HG02642 (cell line): Measurements from ENCODE around the gene SLC4A2.

ENCODE experiments used
- ATAC-seq: cut with Tn5 transposase; IDR thresholded peaks from one replicate; pipeline ENCODE4 v1.9.1; 2021; ENCODE audit warnings: mild to moderate bottlenecking; ENCODE audit not compliant: unreplicated experiment, poor library complexity

SLC4A2 gene

DNA sequence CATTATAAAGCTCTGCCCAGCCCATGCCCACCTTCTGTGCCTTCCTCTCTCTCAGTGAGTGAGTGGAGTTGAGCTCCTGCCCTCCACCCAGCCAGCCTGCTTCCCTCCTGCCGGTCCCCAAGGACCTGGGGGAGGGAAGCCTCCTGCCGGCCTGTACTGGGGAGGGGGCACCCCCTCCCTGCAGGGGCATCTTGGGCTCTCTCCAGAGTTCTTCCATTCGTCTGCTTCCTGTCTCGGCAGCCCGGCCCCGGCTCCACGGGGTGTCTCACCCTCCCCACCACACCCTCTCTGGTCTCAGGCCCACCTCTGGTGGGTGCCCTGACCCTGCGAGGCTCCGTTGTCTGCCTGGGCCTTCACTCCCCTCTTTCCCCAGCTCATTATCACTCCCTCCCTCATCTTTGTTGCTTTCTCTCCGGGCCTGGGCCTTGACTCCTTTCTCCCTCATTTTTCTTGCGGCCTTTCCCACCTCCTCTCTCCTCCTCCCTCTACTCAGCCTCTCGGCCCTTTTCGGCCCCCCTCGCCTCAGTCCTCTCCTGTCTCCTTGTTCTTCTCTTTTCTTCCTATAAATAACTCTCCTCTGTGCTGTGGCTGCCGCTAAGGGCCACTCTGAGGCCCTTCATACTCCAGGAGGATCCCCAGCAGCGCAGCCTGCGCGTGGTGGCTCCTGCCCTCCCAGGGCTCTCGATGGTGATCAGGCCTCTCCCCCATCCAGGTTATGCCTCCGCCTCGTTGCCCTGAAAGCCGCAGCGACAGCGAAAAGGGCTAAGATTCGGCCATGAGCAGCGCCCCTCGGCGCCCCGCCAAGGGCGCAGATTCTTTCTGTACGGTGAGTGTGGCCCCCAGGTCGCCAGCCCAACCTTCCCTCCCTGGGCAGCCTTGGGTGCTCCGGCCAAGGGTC lies 2.1 kb downstream of the SLC4A2 start:
- no peak for ATAC-seq

DNA sequence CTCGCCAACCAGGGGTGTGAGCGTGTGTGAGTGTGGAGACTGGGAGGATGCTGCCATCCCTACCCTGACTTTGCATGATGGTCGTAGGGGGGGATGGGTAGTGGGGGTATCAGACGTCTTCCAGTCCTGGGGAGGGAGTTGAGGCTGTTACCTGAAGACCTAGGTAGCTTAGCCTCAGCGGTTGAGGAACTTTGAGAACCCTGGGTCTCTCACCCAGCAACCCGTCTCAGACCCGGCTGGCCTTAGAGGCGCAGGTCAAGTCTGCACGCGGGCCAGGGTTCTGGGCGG lies 2.7 kb downstream of the SLC4A2 start:
- no peak for ATAC-seq

DNA sequence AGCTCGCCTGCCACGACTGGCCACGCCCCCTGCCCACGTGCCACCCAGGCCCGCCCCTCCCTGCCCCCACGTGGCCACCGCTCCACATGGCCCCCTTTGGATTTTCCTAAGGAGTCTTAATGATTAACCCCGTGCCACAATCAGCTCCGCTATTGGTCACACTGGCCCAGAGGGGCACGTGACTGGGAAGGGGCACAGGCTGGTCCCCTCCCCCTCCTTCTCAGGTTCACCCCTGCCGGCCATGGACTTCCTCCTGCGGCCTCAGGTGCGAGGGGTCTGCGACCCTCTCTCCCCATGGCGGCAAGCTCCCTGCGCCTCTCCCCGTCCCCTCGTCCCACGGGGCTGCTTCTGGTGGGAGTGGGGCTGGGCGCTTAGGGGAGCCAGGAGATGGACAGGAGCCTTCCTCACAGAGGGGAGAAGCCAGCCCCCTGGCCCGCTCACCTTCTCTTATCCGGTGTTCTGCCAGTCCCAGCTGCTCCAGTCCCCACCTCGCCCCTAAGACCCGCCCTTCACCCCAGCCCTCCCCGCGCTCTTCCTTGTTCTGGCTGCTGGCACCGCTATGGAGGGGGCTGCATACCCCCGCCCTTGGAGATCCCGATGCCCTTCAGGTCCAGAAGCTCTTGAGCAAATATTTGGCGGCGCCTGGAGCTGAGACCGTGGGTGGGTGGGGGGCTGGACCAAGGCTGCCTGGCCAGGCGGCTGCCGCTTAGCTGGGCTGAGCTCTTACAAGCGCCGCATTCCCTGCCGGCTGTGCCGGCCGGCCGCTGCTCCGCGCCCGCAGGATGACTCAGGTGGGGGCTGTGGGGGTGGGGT lies 3.2 kb downstream of the SLC4A2 start:
- ATAC-seq, result no peak

DNA sequence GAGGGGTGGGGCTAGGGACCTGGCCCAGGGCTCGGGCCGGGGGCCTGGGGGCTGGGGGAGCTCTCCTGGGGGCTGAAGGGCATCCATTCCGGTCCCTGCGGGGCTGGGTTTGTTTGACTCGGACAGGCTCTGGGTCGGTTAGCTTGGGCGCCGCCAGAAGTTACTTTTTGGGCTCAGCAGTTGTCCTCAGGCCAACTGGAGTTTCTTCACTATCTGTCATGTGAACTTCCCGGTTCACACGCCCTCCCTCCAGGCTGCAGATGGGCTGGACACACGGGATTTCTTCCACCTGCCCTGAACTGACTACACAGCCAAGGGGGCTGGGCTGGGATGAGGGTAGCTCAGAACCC lies 3.8 kb downstream of the SLC4A2 start:
- ATAC-seq, result no peak

DNA sequence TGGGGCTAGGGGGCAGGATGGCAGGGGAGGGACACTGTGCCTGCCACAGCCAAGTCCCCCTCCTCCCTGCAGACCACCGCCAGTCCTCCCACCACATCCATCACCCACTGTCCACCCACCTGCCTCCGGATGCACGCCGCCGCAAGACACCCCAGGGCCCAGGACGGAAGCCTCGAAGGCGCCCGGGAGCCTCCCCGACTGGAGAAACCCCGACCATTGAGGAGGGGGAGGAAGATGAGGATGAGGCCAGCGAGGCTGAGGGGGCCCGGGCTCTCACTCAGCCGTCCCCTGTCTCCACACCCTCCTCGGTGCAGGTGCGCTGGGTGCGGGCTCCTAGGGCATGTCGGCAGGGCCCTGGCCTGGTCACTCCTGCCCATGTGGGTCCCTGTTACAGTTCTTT lies 5.1 kb downstream of the SLC4A2 start:
- no peak for ATAC-seq

- ATAC-seq, result no peak
Measured at GRCh38 chr7:151064993-151065392, 5.6 kb downstream of the SLC4A2 start.

GRCh38 chr7:151065516-151065915 lies 6.1 kb downstream of the SLC4A2 start:
- ATAC-seq, result no peak

DNA sequence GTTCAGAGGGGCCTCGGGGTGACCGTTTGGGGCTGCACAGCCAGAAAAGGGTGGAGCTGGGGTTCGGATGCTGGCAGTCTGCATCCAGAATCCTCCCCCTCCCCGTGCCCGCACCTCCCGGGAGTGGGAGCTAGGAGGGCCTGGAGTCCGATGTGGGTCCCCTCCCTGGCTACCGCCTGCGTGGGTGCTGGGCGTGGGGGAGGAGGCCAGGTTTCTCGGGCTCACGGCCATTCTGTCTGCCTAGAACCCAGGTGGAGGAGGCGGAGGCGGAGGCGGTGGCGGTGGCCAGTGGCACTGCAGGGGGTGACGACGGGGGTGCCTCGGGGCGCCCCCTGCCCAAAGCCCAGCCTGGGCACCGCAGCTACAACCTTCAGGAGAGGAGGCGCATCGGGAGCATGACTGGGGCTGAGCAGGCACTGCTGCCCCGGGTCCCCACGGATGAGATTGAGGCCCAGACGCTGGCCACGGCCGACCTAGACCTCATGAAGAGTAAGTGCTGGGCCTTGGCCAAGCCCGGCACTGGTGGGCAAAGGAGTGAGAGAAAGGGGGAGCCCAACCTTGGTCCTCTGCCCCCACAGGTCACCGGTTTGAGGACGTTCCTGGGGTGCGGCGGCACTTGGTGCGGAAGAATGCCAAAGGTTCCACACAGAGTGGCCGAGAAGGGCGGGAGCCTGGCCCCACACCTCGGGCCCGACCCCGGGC lies 7.0 kb downstream of the SLC4A2 start:
- ATAC-seq, result no peak

GRCh38 chr7:151068069-151068773 lies 8.8 kb downstream of the SLC4A2 start:
- ATAC-seq, result no peak

GRCh38 chr7:151069841-151070573 lies 10.6 kb downstream of the SLC4A2 start:
- ATAC-seq, result no peak

- ATAC-seq, result no peak
Measured at GRCh38 chr7:151070574-151070960, 11.2 kb downstream of the SLC4A2 start.

DNA sequence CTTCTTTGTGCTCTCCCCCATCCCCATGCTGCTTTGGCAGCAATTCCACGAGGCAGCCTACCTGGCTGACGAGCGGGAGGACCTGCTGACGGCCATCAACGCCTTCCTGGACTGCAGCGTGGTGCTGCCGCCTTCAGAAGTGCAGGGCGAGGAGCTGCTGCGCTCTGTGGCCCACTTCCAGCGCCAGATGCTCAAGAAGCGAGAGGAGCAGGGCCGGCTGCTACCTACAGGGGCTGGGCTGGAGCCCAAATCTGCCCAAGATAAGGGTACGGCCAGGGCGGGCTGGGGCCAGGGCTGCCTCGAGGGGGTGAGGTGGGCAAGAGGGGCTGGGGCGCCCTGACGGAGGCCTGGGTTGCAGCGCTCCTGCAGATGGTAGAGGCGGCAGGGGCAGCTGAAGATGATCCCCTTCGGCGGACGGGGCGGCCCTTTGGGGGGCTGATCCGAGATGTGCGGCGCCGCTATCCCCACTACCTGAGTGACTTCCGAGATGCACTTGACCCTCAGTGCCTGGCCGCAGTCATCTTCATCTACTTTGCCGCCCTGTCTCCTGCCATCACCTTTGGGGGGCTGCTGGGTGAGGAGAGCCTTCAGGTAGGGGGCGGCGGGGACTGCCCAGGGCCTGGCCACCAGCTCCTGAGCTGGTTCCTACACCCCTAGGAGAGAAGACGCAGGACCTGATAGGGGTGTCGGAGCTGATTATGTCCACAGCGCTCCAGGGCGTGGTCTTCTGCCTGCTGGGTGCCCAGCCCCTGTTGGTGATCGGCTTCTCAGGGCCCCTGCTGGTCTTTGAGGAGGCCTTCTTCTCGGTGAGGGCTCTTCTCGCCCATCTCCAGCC lies 11.9 kb downstream of the SLC4A2 start:
- ATAC-seq, result no peak

DNA sequence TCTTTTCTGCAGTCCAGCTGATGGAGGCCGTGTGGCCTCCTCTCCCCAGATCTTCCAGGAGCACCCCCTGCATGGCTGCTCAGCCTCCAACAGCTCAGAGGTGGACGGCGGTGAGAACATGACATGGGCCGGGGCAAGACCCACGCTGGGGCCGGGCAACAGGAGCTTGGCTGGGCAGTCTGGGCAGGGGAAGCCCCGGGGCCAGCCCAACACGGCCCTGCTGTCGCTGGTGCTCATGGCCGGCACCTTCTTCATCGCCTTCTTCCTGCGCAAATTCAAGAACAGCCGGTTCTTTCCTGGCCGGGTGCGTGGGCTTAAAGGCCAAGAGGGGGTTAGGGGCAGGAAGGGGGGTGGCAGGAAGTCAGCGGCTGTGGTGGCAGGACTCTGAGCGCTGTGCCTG lies 14.6 kb downstream of the SLC4A2 start:
- ATAC-seq, result no peak

DNA sequence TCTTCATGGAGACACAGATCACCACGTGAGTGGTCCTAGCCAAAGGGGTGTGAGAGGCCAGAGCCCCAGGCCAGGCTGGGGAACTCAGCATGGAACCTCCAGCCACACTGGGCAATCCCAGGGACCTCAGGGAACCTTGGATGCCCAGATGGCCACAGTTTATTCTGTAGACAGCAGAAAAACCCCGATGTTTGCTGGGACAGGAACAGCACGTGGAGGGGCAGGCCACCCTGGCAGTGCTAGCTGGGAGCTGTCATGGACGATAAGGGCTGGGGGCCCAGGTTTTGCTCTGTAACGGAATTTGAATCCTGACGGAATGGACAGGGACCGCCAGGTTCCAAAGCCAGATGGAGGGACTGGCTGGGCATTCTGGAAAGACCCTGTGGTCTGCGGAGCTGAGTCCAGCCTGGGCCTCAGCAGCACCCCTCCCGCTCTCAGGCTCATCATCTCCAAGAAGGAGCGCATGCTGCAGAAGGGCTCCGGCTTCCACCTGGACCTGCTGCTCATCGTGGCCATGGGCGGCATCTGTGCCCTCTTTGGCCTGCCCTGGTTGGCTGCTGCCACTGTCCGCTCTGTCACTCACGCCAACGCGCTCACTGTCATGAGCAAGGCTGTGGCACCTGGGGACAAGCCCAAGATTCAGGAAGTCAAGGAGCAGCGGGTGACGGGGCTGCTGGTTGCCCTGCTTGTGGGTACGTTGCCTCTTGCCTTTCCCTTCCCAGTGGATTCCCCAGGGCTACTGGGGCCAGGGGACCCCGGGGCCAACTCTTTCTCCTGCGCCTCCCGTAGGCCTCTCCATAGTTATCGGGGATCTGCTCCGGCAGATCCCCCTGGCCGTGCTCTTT lies 15.7 kb downstream of the SLC4A2 start:
- ATAC-seq, result no peak

DNA sequence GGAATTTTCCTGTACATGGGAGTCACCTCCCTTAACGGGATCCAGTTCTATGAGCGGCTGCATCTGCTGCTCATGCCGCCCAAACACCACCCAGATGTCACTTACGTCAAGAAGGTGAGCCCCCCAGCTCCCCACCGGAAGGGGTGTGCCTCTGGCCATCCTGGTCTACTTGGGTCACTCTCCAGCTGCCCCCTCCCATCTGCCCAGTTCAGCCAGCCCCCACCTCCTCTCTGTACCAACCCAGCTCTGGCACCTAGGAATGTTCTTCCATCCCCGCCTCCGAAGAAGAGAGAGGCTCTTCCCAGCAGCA lies 16.2 kb downstream of the SLC4A2 start:
- no peak for ATAC-seq

DNA sequence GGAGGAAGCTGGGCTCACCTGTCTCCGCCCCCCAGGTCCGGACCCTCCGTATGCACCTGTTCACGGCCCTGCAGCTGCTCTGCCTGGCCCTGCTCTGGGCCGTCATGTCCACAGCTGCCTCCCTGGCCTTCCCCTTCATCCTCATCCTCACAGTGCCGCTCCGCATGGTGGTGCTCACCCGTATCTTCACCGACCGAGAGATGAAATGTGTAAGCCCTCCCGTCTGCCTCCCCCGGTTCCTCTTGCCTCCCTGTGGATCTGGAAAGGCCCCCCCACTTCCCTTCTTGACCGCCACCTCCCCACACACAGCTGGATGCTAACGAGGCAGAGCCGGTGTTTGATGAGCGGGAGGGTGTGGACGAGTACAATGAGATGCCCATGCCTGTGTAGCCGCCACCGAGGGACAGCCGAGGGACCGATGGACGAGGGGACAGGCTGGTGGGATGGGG lies 16.6 kb downstream of the SLC4A2 start:
- no peak for ATAC-seq

DNA sequence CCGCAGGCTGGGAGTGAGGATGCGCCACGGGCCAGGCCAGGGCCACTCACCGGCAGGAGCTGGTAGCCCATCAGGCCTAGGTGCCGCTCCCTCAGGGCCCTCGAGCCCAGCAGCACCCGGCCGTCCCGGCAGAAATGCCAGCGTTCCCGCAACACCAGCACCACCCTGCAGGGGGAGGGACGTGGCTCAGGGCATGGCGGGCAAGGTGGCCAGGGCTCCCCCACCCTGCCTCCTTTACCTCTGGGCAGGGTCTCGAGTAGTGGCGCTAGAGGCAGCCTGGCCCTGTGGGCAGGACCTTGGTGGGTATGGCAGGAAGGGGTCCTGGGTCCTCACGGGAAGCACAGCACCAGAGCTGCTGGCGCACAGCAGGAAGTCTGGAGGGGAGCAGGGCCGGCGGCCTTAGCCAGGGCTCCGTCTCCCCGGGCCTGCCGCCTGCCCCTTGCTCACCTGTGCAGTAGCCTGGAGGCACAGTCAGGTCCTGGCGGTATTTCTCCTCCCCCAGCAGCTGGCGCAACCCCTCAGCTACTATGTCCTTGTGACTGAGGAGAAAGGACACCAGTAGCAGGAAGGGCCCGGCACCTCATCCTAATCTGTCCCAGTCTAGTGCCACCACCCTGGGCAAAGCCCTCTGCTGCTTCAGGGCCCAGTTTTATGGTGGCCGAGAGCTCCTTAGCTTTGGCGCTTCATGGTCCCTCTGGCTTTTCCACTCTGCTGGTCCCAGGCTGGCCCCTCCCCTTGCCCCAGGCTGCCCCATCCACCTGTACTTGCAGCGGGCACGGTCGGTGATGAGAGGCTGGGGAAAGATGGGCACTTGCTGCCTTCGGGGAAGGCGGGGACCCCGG lies 17.7 kb downstream of the SLC4A2 start:
- ATAC-seq, result no peak
